Islet precursor cell (in vitro differentiated cells): ENCODE results near the gene TAOK3.

Experiments
- DNase-seq: peaks from one replicate; pipeline ENCODE4 v3.0.0-alpha.2; 2018

TAOK3 gene

GRCh38 chr12:118126119-118126757 lies 246.5 kb downstream of the TAOK3 start:
- DNase-seq = no peak

- no peak for DNase-seq
Measured at GRCh38 chr12:118125743-118126118, 247.0 kb downstream of the TAOK3 start.

GRCh38 chr12:118124333-118124874 lies 248.3 kb downstream of the TAOK3 start:
- no peak for DNase-seq

GRCh38 chr12:118122264-118122663 lies 250.4 kb downstream of the TAOK3 start:
- DNase-seq = no peak

- peak; percentile 95 for DNase-seq
Measured at GRCh38 chr12:118120579-118121363, 251.9 kb downstream of the TAOK3 start.

- DNase-seq = peak; percentile 68
Measured at GRCh38 chr12:118119449-118119879, 253.2 kb downstream of the TAOK3 start.

- DNase-seq = no peak
Measured at GRCh38 chr12:118109088-118109487, 263.6 kb downstream of the TAOK3 start.

GRCh38 chr12:118107694-118108093 lies 265.0 kb downstream of the TAOK3 start:
- no peak for DNase-seq

GRCh38 chr12:118107011-118107410 lies 265.7 kb downstream of the TAOK3 start:
- peak; percentile 66 for DNase-seq

GRCh38 chr12:118103601-118104382 lies 268.9 kb downstream of the TAOK3 start, which contains the start of gene VSIG10:
Gene VSIG10 (minus strand): TSS chr12:118104011. CDS start chr12:118103671, 340 bp downstream.
- DNase-seq = peak; percentile 94

- DNase-seq = peak; percentile 76
Measured at GRCh38 chr12:118103201-118103600, 269.5 kb downstream of the TAOK3 start.

- no peak for DNase-seq
Measured at GRCh38 chr12:118102609-118103008, 270.1 kb downstream of the TAOK3 start.

- DNase-seq = peak; percentile 93
Measured at GRCh38 chr12:118102070-118102469, 270.6 kb downstream of the TAOK3 start.

- DNase-seq = no peak
Measured at GRCh38 chr12:118101051-118101450, 271.7 kb downstream of the TAOK3 start.
